Sigmoid colon (tissue), 4 donors: Measurements from ENCODE around the gene RNF224.

Experiments used
- CTCF ChIP-seq, 4 experiments: fragments of 450-650 bp in 3 of 4; fragments of 200-600 bp in 1 of 4; IDR thresholded peaks; one replicate each; pipeline ENCODE4 v1.5.1; 2016 to 2019; ENCODE audit warnings: antibody characterized with exemption in 4 of 4, mild to moderate bottlenecking in 3 of 4, moderate library complexity in 2 of 4
- EP300 ChIP-seq, 4 donors: sonication (generic); formaldehyde crosslinking; IDR thresholded peaks; one replicate each; pipeline ENCODE4 v1.6.1; 2017; ENCODE audit warnings: antibody characterized with exemption in 4 of 4
- POLR2A ChIP-seq, 2 donors: fragments of 450-650 bp; IDR thresholded peaks; one replicate each; pipeline ENCODE4 v1.6.1; 2016; ENCODE audit warnings: antibody characterized with exemption in 2 of 2, mild to moderate bottlenecking in 2 of 2, moderate library complexity in 2 of 2

- TF ChIP-seq CTCF (IDR thresholded peaks at IDR 0.05): no peak
- TF ChIP-seq EP300 (IDR thresholded peaks at IDR 0.05): no peak
- TF ChIP-seq POLR2A (IDR thresholded peaks at IDR 0.05): no peak
These were observed 4.8 kb downstream of the RNF224 start for GRCh38 chr9:137232101-137232500.
